Upper lobe of left lung (tissue), 6 donors: Measurements from ENCODE around the gene PXDN. TPM values are rescaled to one million over a fixed set of nuclear protein-coding genes. Genes with fewer than 3 reads are reported as not detected.
"Not testable (repeated sequence)": the region's sequence is repeated elsewhere in the genome, so short reads cannot be mapped to it uniquely, and the experiment has no call there.

Source experiments
- ATAC-seq, 2 donors: fragments of 200-7000 bp; cut with Tn5 transposase; one replicate each; pipeline ENCODE4 v1.9.1; 2022; ENCODE audit warnings: mild to moderate bottlenecking in 2 of 2, moderate library complexity in 2 of 2; ENCODE audit not compliant: low FRiP score in 2 of 2
- DNase-seq, 2 donors: peaks; one replicate each; pipeline ENCODE4 v3.0.0-alpha.2; 2019 to 2020
- H3K27ac ChIP-seq, 4 donors: fragments of 200-600 bp; sonication (generic); one replicate each; pipeline ENCODE4 v1.5.1; 2016 to 2019
- H3K27me3 ChIP-seq, 4 donors: fragments of 200-600 bp; sonication (generic); one replicate each; pipeline ENCODE4 v1.5.1; 2017 to 2019
- H3K36me3 ChIP-seq, 4 donors: fragments of 200-600 bp; sonication (generic); one replicate each; pipeline ENCODE4 v1.5.1; 2016 to 2019
- H3K4me1 ChIP-seq, 4 donors: fragments of 200-600 bp; sonication (generic); one replicate each; pipeline ENCODE4 v1.5.1; 2018 to 2019
- H3K4me3 ChIP-seq, 4 donors: fragments of 200-600 bp; sonication (generic); one replicate each; pipeline ENCODE4 v1.5.1; 2017 to 2019; ENCODE audit warnings: mild to moderate bottlenecking in 2 of 4, moderate library complexity in 1 of 4
- H3K9me3 ChIP-seq, 4 donors: fragments of 200-600 bp; sonication (generic); one replicate each; pipeline ENCODE4 v1.5.1; 2018 to 2019
- CTCF ChIP-seq, 6 experiments: fragments of 450-650 bp in 4 of 6; fragments of 200-600 bp in 2 of 6; sonication (generic) in 2 of 6; IDR thresholded peaks; one replicate each; pipeline ENCODE4 v1.5.1; 2016 to 2019; ENCODE audit warnings: antibody characterized with exemption in 6 of 6
- EP300 ChIP-seq, 4 donors: sonication (generic); formaldehyde crosslinking; IDR thresholded peaks; one replicate each; pipeline ENCODE4 v1.5.1; 2017; ENCODE audit warnings: antibody characterized with exemption in 4 of 4, control low read depth in 2 of 4
- POLR2A ChIP-seq, 4 donors: fragments of 450-650 bp; IDR thresholded peaks; one replicate each; pipeline ENCODE4 v1.5.1; 2016 to 2017; ENCODE audit warnings: antibody characterized with exemption in 4 of 4, mild to moderate bottlenecking in 2 of 4
- POLR2AphosphoS5 ChIP-seq, 2 donors: sonication (generic); formaldehyde crosslinking; IDR thresholded peaks; one replicate each; pipeline ENCODE4 v1.5.1; 2017; ENCODE audit warnings: antibody characterized with exemption in 2 of 2
- WGBS, 2 donors: methylation state at CpG; one replicate each; pipeline ENCODE4 v1.1.5; 2017 to 2018; 5-methylcytosine and 5-hydroxymethylcytosine counted together
- total RNA-seq, 6 donors: library from RNA; depleted of rRNA in 4 of 6; stranded (reverse); fragments of >200 nt in 4 of 6; gene quantifications; one replicate each; pipeline versions ENCODE4 v1.1.0 to v1.2.1, GENCODE V29; 2016 to 2021
- donor health status: DM: no; HTN: no; CAD: no; lungs with moderate emphysema.
- donor health status: DM: no; HTN: yes; CAD: no; lungs with severe emphysema.

PXDN gene
- total RNA-seq, 6 donors from 2014 or later: 20.8 to 65.6 (median 38.5) TPM

DNA sequence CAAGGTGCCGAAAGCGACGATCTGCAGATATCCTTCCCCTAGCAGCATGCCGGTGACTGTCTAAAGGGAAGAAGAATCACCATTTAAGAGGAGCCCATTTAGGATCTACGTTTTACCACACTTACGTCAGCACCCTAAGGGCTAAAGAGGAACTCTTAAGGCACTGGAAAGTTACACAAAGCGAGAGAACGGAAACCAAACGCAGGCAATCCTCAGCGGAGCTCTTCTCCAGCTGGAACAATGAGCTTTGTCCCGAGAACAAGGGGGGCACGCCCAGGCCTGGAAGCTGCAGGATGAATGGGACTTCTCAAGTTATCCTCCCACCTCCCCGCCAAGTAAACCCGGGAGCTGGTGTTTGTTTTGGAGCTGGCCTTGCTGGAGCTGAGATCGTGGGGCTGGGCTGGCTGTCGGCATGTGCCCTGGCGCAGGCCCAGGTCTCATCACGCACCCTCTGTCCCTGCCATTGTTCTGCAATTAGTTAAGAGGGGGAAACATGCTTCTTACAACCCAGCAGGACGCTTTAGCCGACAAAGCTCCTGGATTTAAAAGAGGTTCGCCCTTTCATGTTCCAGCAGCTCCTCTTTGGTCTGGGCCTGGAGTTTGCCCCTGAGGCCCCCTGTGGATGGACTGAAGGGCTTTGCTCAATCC, 36.4 kb downstream of the PXDN start:
- H3K9me3 ChIP-seq: no peaks in the 10 kb centered on the region
- peaks cover 16 to 25% (median 22%) of the 10 kb centered on the region in 4 donors for H3K4me1 ChIP-seq
- ATAC-seq (peak; percentile 75 to 92), DNase-seq (peak; percentile 56 to 71)
- WGBS, 2 donors: 8 to 19% methylated on average over 12 to 20 of the region's 21 CpGs
- H3K27ac ChIP-seq: peak overlapping the region; percentile 56 to 82 (median 72)
- TF ChIP-seq CTCF (IDR thresholded peaks at IDR 0.05) (no peak), POLR2A (IDR thresholded peaks at IDR 0.05) (no peak), POLR2AphosphoS5 (IDR thresholded peaks at IDR 0.05) (peak; percentile 48 to 54), EP300 (IDR thresholded peaks at IDR 0.05) (peak in 2 of 4 donors; percentile 16 to 25)
- no peaks in the 10 kb centered on the region for H3K36me3 ChIP-seq
- peak overlapping the region in 2 of 4 donors; percentile 5 to 13 for H3K4me3 ChIP-seq
- H3K27me3 ChIP-seq: no peaks in the 10 kb centered on the region

DNA sequence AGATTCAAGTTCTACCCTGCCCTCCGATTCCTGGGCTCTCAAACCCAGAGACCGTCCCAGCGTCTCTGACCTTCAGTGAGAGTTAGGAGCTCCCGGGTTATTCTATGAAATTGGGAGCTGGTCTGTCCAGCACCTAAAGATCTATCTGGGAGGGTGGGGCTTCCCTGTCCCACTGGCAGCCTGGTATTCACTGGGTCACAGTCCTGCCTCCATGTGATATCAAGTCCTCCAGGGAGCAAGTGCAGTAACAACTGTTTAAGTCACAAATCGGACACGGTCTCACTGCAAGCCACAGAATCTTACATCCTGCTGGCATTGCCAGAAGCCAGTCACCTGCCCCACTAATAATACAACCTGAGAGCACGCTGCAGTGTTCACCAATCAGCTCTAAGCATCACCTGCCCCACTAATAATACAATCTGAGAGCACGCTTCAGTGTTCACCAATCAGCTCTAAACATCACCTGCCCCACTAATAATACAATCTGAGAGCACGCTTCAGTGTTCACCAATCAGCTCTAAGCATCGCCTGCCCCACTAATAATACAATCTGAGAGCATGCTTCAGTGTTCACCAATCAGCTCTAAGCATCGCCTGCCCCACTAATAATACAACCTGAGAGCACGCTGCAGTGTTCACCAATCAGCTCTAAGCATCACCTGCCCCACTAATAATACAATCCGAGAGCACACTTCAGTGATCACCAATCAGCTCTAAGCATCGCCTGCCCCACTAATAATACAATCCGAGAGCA, 38.0 kb downstream of the PXDN start:
- DNase-seq, H3K36me3 ChIP-seq, H3K4me3 ChIP-seq, H3K27ac ChIP-seq, H3K9me3 ChIP-seq, H3K27me3 ChIP-seq, ATAC-seq: not testable (repeated sequence)
- H3K4me1 ChIP-seq: peaks cover 19 to 28% (median 21%) of the 10 kb centered on the region in 4 donors
- 76 to 91% methylated on average over 9 to 13 of the region's 15 CpGs for WGBS, 2 donors

DNA sequence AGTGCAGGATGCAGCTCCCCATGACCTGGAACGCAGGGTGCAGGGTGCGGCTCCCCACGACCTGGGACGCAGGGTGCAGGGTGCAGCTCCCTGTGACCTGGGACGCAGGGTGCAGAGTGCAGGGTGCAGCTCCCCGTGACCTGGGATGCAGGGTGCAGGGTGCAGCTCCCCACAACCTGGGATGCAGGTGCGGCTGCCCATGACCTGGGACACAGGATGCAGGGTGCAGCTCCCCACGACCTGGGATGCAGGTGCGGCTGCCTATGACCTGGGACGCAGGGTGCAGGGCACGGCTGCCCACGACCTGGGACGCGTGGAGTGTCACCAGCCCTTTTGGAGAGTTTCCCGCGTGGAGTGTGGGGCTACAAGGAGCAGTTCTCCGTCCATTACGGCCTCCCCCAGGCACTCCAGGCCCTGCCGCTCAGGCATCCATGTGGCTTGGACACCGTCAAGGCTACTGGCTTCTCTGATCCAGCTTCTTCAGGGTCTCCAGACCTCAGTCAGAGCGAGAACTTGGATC, 38.7 kb downstream of the PXDN start:
- WGBS, 2 donors: 94 to 100% methylated on average over 5 to 14 of the region's 21 CpGs
- peak in 1 of 2 donors; percentile 3 for ATAC-seq
- Histone ChIP-seq H3K27me3 (no peaks in the 10 kb centered on the region), H3K36me3 (no peaks in the 10 kb centered on the region), H3K4me1 (peaks cover 19 to 28% (median 21%) of the 10 kb centered on the region in 4 donors), H3K9me3 (no peaks in the 10 kb centered on the region), H3K27ac (no peak overlapping the region), H3K4me3 (no peak overlapping the region)
- DNase-seq: no peak
- TF ChIP-seq POLR2AphosphoS5 (IDR thresholded peaks at IDR 0.05): no peak
- TF ChIP-seq POLR2A (IDR thresholded peaks at IDR 0.05): no peak
- TF ChIP-seq EP300 (IDR thresholded peaks at IDR 0.05): no peak
- TF ChIP-seq CTCF (IDR thresholded peaks at IDR 0.05): no peak

DNA sequence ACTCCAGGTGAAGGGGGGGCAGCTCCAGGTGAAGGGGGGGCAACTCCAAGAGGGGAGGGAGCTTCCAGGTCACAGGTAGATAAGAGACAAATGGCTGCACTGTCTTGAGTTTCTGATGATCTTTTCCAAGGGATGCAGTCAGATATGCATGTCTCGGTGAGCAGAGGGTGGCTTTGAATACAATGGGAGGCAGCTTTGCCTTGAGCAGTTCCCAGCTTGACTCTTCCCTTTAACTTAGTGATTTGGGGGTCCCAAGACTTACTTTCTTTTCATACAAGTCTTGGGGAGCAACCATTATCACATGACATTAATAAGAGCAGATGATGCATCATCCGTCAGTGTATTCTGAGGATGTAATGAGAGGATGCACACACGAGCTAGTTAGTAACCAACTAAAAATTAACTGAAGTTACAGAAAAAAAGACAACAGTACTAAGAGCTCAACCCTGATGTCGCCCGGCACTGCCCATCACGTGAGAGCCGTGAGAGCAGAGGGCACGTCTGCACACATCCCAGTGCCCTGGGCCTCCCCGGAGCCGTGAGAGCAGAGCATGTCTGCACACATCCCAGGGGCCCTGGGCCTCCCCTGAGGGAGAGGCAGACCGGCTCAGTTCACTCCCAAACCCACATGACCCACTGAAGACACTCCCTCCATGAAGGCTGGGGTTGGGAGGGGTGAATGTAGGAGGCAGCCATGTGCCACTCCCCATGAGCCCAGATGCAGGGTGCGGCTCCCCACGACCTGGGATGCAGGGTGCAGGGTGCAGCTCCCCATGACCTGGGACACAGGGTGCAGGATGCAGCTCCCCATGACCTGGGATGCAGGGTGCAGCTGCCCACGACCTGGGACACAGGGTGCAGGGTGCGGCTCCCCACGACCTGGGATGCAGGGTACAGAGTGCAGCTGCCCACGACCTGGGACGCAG, 39.4 kb downstream of the PXDN start:
- DNase-seq (no peak), ATAC-seq (peak; percentile 8 to 57)
- peaks cover 19 to 28% (median 21%) of the 10 kb centered on the region in 4 donors for H3K4me1 ChIP-seq
- H3K9me3 ChIP-seq: no peaks in the 10 kb centered on the region
- TF ChIP-seq POLR2A (IDR thresholded peaks at IDR 0.05) (no peak), POLR2AphosphoS5 (IDR thresholded peaks at IDR 0.05) (no peak), CTCF (IDR thresholded peaks at IDR 0.05) (no peak), EP300 (IDR thresholded peaks at IDR 0.05) (no peak)
- H3K36me3 ChIP-seq: no peaks in the 10 kb centered on the region
- no peak overlapping the region for H3K4me3 ChIP-seq
- H3K27me3 ChIP-seq: no peaks in the 10 kb centered on the region
- 71 to 79% methylated on average over 11 to 13 of the region's 18 CpGs for WGBS, 2 donors
- H3K27ac ChIP-seq: no peak overlapping the region
